Measurements from ENCODE around the gene CENPF. TPM values are rescaled to one million over a fixed set of nuclear protein-coding genes. Genes with fewer than 3 reads are reported as not detected.
"Not testable (repeated sequence)": the region's sequence is repeated elsewhere in the genome, so short reads cannot be mapped to it uniquely, and the experiment has no call there.

CENPF gene
- total RNA-seq, 1 experiment from 2014 or later = 144 TPM

GRCh38 chr1:214574598-214575411 lies 28.2 kb upstream of the CENPF start:
- intact Hi-C loops (cut with micrococcal nuclease; ENCODE audit: unreplicated experiment) = loop anchor here (5.0 kb wide), 2 partner anchors 98 to 777 kb away; no protein-coding TSS in a partner anchor
- H3K4me1 Mint-ChIP-seq (ENCODE audit: low read depth, unreplicated experiment) = peaks cover 53% of the 10 kb centered on the region
- H3K36me3 Mint-ChIP-seq (ENCODE audit: insufficient read depth, unreplicated experiment) = peaks cover 5% of the 10 kb centered on the region
- H3K27me3 Mint-ChIP-seq (ENCODE audit: unreplicated experiment) = no peaks in the 10 kb centered on the region
- BruUV-seq (replicated peaks) = no TSS peak
- DNase-seq = no peak
- H3K9me3 Mint-ChIP-seq (ENCODE audit: low read depth, unreplicated experiment) = peaks cover 9% of the 10 kb centered on the region
- H3K4me3 Mint-ChIP-seq (ENCODE audit: low read depth, unreplicated experiment) = no peak overlapping the region
- H3K27ac Mint-ChIP-seq (ENCODE audit: unreplicated experiment) = peak overlapping the region; percentile 66
- CTCF ChIA-PET = interaction anchor here (0.8 to 1.4 kb wide), 5 partner anchors 9 to 242 kb away, joined by 3 to 7 read pairs (median 4); no protein-coding TSS in a partner anchor
- no peak for TF ChIP-seq CTCF (IDR thresholded peaks at IDR 0.05; ENCODE audit: unreplicated experiment)

GRCh38 chr1:214576120-214576519 lies 26.9 kb upstream of the CENPF start:
- intact Hi-C loops (cut with micrococcal nuclease; ENCODE audit: unreplicated experiment); H3K27ac Mint-ChIP-seq (ENCODE audit: unreplicated experiment); H3K27me3 Mint-ChIP-seq (ENCODE audit: unreplicated experiment); CTCF ChIA-PET; BruUV-seq (replicated peaks); H3K9me3 Mint-ChIP-seq (ENCODE audit: low read depth, unreplicated experiment); DNase-seq; H3K36me3 Mint-ChIP-seq (ENCODE audit: insufficient read depth, unreplicated experiment); H3K4me3 Mint-ChIP-seq (ENCODE audit: low read depth, unreplicated experiment): not testable (repeated sequence)
- peaks cover 46% of the 10 kb centered on the region for H3K4me1 Mint-ChIP-seq (ENCODE audit: low read depth, unreplicated experiment)

- BruUV-seq (replicated peaks) = no TSS peak
- Mint-ChIP-seq H3K4me3 (ENCODE audit: low read depth, unreplicated experiment) (no peak overlapping the region), H3K9me3 (ENCODE audit: low read depth, unreplicated experiment) (peaks cover 9% of the 10 kb centered on the region), H3K4me1 (ENCODE audit: low read depth, unreplicated experiment) (peaks cover 50% of the 10 kb centered on the region), H3K27ac (ENCODE audit: unreplicated experiment) (peak overlapping the region; percentile 17), H3K27me3 (ENCODE audit: unreplicated experiment) (no peaks in the 10 kb centered on the region), H3K36me3 (ENCODE audit: insufficient read depth, unreplicated experiment) (peaks cover 5% of the 10 kb centered on the region)
- DNase-seq = no peak
- CTCF ChIA-PET = interaction anchor here (0.7 kb wide), 1 partner anchor 721 kb away, joined by 6 read pairs; no protein-coding TSS in a partner anchor
- no peak for TF ChIP-seq CTCF (IDR thresholded peaks at IDR 0.05; ENCODE audit: unreplicated experiment)
- intact Hi-C loops (cut with micrococcal nuclease; ENCODE audit: unreplicated experiment) = no loop called here
Observed at GRCh38 chr1:214579183-214579582, 23.8 kb upstream of the CENPF start.

GRCh38 chr1:214581785-214582184 lies 21.2 kb upstream of the CENPF start:
- H3K36me3 Mint-ChIP-seq (ENCODE audit: insufficient read depth, unreplicated experiment) = no peaks in the 10 kb centered on the region
- DNase-seq = peak; percentile 84
- peak overlapping the region; percentile 1 for H3K4me3 Mint-ChIP-seq (ENCODE audit: low read depth, unreplicated experiment)
- no peaks in the 10 kb centered on the region for H3K9me3 Mint-ChIP-seq (ENCODE audit: low read depth, unreplicated experiment)
- CTCF ChIA-PET = interaction anchor here (0.8 to 7.0 kb wide), 11 partner anchors 12 to 253 kb away, joined by 3 to 79 read pairs (median 5); no protein-coding TSS in a partner anchor
- H3K27me3 Mint-ChIP-seq (ENCODE audit: unreplicated experiment) = no peaks in the 10 kb centered on the region
- H3K4me1 Mint-ChIP-seq (ENCODE audit: low read depth, unreplicated experiment) = peaks cover 53% of the 10 kb centered on the region
- peak overlapping the region; percentile 73 for H3K27ac Mint-ChIP-seq (ENCODE audit: unreplicated experiment)
- no peak for TF ChIP-seq CTCF (IDR thresholded peaks at IDR 0.05; ENCODE audit: unreplicated experiment)
- intact Hi-C loops (cut with micrococcal nuclease; ENCODE audit: unreplicated experiment) = loop anchor here (1.0 to 2.0 kb wide), 4 partner anchors 31 to 135 kb away; no protein-coding TSS in a partner anchor
- BruUV-seq (replicated peaks) = no TSS peak

All from Calu3 (cell line).